GM18861 (cell line): ENCODE data around the gene CDC42EP5.

Experiments used
- ATAC-seq: cut with Tn5 transposase; IDR thresholded peaks from one replicate; pipeline ENCODE4 v1.9.1; 2021; ENCODE audit not compliant: unreplicated experiment

CDC42EP5 gene

GRCh38 chr19:54428323-54429175 lies 44.5 kb downstream of the CDC42EP5 start:
- no peak for ATAC-seq

GRCh38 chr19:54427586-54427985 lies 45.5 kb downstream of the CDC42EP5 start:
- no peak for ATAC-seq

- no peak for ATAC-seq
Observed at GRCh38 chr19:54426291-54426931, 46.7 kb downstream of the CDC42EP5 start.

- ATAC-seq = no peak
Observed at GRCh38 chr19:54425382-54425723, 47.7 kb downstream of the CDC42EP5 start.

- ATAC-seq = no peak
Observed at GRCh38 chr19:54424660-54425381, 48.3 kb downstream of the CDC42EP5 start.

GRCh38 chr19:54424201-54424600 lies 48.9 kb downstream of the CDC42EP5 start:
- no peak for ATAC-seq

DNA sequence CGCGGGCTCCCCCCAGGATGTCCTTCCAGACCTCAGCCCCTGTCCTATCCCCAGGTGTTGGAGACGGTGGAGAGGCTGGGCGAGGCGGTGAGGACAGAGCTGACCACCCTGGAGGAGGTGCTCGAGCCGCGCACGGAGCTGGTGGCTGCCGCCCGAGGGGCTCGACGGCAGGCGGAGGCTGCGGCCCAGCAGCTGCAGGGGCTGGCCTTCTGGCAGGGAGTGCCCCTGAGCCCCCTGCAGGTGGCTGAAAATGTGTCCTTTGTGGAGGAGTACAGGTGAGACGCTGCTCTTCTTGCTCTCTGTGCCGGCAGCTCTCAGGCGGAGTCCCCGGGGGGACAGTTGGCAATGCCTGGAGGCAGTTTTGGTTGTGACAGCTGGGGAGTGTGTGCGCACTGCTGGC lies 51.0 kb downstream of the CDC42EP5 start:
- no peak for ATAC-seq

- ATAC-seq = no peak
Observed at GRCh38 chr19:54421521-54421920, 51.6 kb downstream of the CDC42EP5 start.

GRCh38 chr19:54421169-54421516 lies 52.0 kb downstream of the CDC42EP5 start:
- no peak for ATAC-seq

GRCh38 chr19:54420383-54421168 lies 52.5 kb downstream of the CDC42EP5 start:
- ATAC-seq = no peak

GRCh38 chr19:54420068-54420382 lies 53.1 kb downstream of the CDC42EP5 start:
- ATAC-seq = no peak

DNA sequence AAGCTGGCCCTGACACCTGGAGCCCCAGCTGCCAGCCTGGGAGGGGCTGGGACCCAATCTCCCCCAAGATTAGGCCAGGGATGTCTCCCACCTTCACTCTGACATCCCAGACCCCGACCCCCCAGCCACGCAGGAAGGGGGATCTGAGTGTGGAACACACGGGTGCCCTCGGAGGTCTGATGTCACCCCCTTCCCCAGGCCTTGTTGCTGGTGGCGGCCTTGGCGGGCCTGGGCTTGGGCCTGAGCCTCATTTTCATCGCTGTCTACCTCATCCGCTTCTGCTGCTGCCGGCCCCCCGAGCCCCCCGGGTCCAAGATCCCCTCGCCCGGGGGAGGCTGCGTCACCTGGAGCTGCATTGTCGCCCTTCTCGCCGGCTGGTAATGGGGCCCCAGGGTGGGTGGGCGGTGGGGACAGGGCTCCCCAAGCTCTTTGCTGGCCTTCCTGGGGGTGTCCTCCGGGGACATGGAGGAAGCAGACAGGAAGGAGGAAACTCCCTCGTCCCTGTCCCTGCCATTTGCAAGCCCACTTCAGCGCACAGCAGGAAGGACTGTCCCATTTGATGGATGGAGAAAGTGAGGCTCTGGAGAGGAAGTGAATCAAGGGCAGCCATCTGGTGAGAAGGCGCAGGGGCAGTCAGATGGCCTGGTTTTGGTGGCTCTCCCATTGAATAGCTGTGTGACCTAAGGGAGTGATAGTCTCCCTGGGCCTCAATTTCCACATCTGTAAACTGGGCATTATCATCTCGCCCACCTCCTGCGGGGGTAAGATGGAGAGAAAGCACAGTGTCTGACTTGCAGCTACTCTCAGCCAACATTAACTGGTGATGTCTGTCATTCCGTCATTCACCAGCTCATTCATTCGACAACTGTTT lies 53.9 kb downstream of the CDC42EP5 start:
- ATAC-seq = no peak

DNA sequence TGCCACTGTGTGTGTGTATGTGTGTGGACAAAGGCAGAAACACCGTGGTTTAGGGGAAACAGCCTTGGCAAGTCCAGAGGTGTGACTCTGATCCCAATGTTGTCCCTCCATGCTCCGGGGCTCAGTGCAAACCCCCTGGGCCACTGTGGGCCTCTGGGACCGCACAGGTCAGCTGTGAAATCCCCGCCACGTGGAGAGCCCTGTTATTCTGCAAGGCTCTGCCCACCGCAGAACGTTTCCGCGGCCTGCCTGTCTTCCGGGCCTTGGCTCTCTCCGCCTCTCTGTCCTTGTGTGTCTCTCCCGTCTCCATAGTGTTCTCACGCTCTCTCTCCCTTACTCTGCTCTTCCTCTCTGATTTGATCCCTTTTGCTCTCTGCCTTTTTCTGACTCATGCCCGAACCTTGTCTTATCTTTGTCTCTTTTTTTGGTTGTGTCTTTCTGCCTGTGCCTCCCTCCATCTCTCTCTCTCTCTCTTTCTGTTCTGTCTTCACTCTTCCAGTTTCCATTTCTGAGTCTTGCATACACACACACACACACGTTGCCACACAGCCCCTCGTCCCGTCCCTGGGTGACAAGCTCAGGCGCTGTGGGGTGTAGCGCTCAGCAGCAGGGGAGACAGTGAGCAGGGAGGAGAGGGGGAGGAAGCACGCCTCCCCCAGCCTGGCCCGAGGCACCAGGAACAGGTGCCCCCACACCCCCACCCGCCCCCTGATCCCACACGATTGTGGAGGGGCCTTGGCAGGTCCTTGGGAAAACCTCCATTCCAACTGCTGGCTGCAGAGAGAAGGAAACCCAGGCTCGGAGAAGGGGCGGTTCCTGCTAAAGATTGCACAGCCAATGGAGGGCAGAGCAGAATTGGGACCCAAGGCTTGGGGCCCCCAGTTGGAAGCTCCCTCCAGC lies 54.8 kb downstream of the CDC42EP5 start:
- no peak for ATAC-seq

DNA sequence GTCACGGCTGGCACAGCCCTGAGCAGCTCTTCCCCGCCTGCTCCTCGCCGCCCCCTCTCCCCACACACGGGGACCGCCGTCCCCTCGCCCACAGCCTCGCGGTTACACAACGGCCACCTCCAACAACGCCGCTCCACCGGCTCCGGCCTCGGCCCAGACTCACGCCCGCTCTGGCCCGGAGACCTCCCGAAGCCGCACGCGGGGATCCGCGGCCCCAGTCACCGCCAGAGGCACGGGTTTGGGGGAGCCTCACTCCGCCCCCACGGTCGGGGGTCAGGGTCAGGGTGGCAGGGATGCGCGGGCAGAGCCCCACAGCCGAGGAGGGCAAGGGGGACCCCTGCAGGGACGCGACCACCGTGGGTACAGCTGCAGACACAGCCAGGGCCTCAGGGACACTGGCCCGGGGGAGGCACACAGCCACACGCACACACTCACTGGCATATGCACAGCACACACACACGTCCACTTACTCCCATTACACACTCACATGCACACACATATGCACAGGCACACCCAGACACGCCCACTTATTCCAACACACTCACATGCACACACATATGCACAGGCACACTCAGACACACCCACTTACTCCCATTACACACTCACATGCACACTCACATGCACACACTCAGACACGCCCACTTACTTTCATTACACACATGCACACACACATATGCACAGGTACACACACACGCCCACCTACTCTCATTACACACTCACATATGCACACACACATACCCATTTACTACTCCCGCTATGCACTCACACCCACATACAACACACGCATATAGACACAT lies 56.2 kb downstream of the CDC42EP5 start:
- no peak for ATAC-seq

GRCh38 chr19:54415901-54416673 lies 57.0 kb downstream of the CDC42EP5 start:
- no peak for ATAC-seq

GRCh38 chr19:54415208-54415900 lies 57.7 kb downstream of the CDC42EP5 start, which contains the start of gene TTYH1:
Gene TTYH1 (plus strand): TSS chr19:54415464. CDS start chr19:54415553, 89 bp downstream.
- no peak for ATAC-seq
